ENCODE measurements around the gene SMIM7.

- TF ChIP-seq POLR2A (IDR thresholded peaks at IDR 0.05; ENCODE audit: low read length) (peak; percentile 96), GATA1 (IDR thresholded peaks at IDR 0.05; ENCODE audit: low read depth, low read length) (no peak)
These were observed at the start of gene SMIM7 for GRCh38 chr19:16659832-16660708.
